Vagina (tissue), 2 donors: ENCODE measurements around the gene EHD2. TPM values are rescaled to one million over a fixed set of nuclear protein-coding genes. Genes with fewer than 3 reads are reported as not detected.
A peak's percentile ranks its signal among the peaks of the same experiment; 100 is the strongest.

ENCODE experiments used
- DNase-seq, 2 donors: peaks; one replicate each; pipeline ENCODE4 v3.0.0-alpha.2; 2017; ENCODE audit errors: extremely low spot score in 2 of 2
- H3K27ac ChIP-seq: fragments of 200-600 bp; sonication (generic); one replicate; pipeline ENCODE4 v1.5.1; 2019
- H3K27me3 ChIP-seq: fragments of 200-600 bp; sonication (generic); one replicate; pipeline ENCODE4 v1.5.1; 2019
- H3K36me3 ChIP-seq, 2 donors: fragments of 200-600 bp; sonication (generic); one replicate each; pipeline ENCODE4 v1.5.1; 2017 to 2019
- H3K4me1 ChIP-seq: fragments of 200-600 bp; sonication (generic); one replicate; pipeline ENCODE4 v1.5.1; 2019
- H3K4me3 ChIP-seq, 2 donors: fragments of 200-600 bp; sonication (generic); 1 replicate in 1 of 2; 2 replicates in 1 of 2; pipeline ENCODE4 v1.5.1; 2016 to 2019
- H3K9me3 ChIP-seq: fragments of 200-600 bp; sonication (generic); one replicate; pipeline ENCODE4 v1.5.1; 2019
- POLR2A ChIP-seq, 2 donors: fragments of 450-650 bp; IDR thresholded peaks; one replicate each; pipeline ENCODE4 v1.6.1; 2017; ENCODE audit warnings: antibody characterized with exemption in 2 of 2, mild to moderate bottlenecking in 2 of 2, moderate library complexity in 2 of 2
- POLR2AphosphoS5 ChIP-seq, 2 donors: sonication (generic); formaldehyde crosslinking; IDR thresholded peaks; one replicate each; pipeline ENCODE4 v1.9.0; 2017; ENCODE audit warnings: antibody characterized with exemption in 2 of 2, mild to moderate bottlenecking in 2 of 2, low read depth in 1 of 2; ENCODE audit not compliant: insufficient read depth in 1 of 2
- intact Hi-C: fragments of 100-400 bp; cut with DNase I; formaldehyde crosslinking; loops from one replicate; pipeline ENCODE4 v1.15.1; 2023
- total RNA-seq: library from RNA; depleted of rRNA; stranded (reverse); fragments of >200 nt; gene quantifications from one replicate; pipeline ENCODE4 v1.2.3, GENCODE V29; 2016
- TF ChIP-seq, protein P1 (sequence below), 3 experiments: fragments of 450-650 bp in 2 of 3; fragments of 200-600 bp in 1 of 3; sonication (generic) in 1 of 3; IDR thresholded peaks; one replicate each; pipeline ENCODE4 v1.5.1; 2017 to 2019; ENCODE audit warnings: antibody characterized with exemption in 3 of 3, mild to moderate bottlenecking in 2 of 3, moderate library complexity in 2 of 3

Gene EHD2
- total RNA-seq, 1 donor from 2014 or later, result 125 TPM

DNA sequence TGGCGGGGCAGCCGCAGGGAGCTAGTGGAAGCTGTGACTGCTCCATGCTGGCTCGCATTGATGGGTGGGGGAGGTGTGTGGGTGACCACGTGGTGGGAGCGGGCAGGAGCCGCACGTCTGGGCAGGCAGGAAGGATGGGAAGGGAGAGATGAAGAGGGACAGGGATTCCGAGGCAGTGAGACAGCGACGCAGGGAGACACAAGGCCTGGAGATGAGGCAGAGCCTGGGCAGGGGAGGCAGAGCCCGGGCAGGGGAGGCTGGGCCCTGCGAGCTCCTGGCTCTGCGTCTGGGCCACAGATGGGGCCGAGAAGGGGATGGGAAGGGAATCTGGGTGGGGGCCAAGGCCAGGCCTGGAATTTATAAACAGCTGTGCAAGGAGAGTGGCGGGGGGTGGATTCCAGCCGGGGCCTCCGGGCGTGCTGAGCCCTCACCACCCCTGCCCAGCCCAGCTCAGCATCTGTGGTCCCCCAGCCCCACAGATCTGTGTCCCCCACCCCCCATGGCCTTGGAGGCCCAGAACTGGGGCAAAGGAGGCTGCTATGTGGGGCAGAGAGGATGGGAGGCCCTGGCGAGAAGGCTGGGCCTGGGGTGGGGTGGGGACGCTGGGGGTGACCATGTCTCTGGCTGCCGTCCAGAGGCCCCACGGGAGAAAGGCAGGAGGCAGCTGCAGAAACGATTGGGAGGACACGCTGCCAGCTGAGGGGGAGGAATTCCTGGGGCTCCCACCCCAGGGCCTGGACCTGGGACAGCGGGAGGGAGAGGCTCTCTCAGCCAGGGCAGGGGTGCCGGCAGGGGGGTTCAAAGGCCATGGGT, 6.0 kb downstream of the EHD2 start:
- TF ChIP-seq POLR2AphosphoS5 (IDR thresholded peaks at IDR 0.05; ENCODE audit: insufficient read depth in 1 of 2, low read depth in 1 of 2) (peak; percentile 75 to 92), POLR2A (IDR thresholded peaks at IDR 0.05) (peak in 1 of 2 donors; percentile 14)
- TF ChIP-seq, protein P1, sequence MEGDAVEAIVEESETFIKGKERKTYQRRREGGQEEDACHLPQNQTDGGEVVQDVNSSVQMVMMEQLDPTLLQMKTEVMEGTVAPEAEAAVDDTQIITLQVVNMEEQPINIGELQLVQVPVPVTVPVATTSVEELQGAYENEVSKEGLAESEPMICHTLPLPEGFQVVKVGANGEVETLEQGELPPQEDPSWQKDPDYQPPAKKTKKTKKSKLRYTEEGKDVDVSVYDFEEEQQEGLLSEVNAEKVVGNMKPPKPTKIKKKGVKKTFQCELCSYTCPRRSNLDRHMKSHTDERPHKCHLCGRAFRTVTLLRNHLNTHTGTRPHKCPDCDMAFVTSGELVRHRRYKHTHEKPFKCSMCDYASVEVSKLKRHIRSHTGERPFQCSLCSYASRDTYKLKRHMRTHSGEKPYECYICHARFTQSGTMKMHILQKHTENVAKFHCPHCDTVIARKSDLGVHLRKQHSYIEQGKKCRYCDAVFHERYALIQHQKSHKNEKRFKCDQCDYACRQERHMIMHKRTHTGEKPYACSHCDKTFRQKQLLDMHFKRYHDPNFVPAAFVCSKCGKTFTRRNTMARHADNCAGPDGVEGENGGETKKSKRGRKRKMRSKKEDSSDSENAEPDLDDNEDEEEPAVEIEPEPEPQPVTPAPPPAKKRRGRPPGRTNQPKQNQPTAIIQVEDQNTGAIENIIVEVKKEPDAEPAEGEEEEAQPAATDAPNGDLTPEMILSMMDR (IDR thresholded peaks at IDR 0.05), result no peak
- Histone ChIP-seq H3K4me1 (peaks cover 97% of the 10 kb centered on the region), H3K4me3 (peak overlapping the region; percentile 29 to 46), H3K9me3 (no peaks in the 10 kb centered on the region), H3K27ac (peak overlapping the region; percentile 97), H3K36me3 (peaks cover 0 to 13% of the 10 kb centered on the region in 2 donors), H3K27me3 (no peaks in the 10 kb centered on the region)
- DNase-seq, result peak in 1 of 2 donors; percentile 98
- intact Hi-C loops, result loop anchor here (10.0 kb wide), 1 partner anchor 66 kb away; no protein-coding TSS in a partner anchor

DNA sequence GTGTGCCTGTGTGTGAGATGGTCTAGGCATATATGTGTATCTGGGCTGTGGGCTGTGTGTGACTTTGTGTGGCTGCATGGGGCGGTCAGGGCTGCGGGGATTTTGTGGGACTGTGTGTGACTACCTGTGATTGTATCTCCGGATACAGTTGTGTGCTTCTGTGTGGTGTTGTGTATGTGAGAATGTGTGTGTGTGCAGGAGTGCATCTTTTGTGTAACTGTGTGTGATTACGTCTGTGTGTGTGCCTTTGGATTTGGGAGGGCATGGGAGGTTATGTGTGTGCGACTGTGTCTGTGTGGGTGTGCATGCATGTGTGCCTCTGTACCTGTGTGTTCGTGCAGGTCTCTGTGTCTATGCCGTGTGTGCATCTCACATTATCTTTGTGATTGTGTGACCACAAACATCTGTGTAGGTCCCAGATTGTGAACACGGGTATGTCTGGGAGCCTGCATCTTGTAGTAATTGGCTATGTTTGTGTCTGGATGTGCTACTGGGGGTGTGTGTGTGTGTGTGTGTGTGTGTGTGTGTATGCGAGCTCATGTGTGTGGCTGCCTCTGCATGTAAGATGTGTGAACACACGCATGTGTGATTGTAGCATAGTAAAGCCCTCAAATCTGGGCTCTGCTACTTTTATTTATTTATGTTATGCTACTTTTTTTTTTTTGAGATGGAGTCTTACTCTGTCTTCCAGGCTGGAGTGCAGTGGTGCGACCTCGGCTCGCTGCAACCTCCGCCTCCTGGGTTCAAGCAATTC, 7.6 kb downstream of the EHD2 start:
- no peaks in the 10 kb centered on the region for H3K9me3 ChIP-seq
- H3K27ac ChIP-seq, result peak overlapping the region; percentile 97
- intact Hi-C loops, result no loop called here
- peaks cover 0 to 17% of the 10 kb centered on the region in 2 donors for H3K36me3 ChIP-seq
- peak overlapping the region in 1 of 2 donors; percentile 29 for H3K4me3 ChIP-seq
- peaks cover 95% of the 10 kb centered on the region for H3K4me1 ChIP-seq
- H3K27me3 ChIP-seq, result no peaks in the 10 kb centered on the region
- TF ChIP-seq, protein P1 (IDR thresholded peaks at IDR 0.05), result no peak
- TF ChIP-seq POLR2AphosphoS5 (IDR thresholded peaks at IDR 0.05; ENCODE audit: insufficient read depth in 1 of 2, low read depth in 1 of 2) (no peak), POLR2A (IDR thresholded peaks at IDR 0.05) (no peak)
- DNase-seq, result no peak

DNA sequence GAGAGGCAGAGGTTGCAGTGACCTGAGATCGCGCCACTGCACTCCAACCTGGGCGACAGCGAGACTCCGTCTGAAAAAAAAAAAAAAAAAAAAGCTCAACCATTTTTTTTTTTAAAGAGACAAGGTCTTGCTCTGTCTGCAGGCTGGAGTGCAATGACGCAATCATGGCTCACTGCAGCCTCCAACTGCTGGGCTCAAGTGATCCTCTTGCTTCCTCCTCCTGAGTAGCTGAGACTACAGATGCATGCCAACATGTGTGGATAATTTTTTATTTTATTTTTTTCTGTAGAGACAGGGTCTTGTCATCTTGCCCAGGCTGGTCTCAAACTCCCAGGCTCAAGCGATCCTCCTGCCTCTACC, 10.3 kb downstream of the EHD2 start:
- peak overlapping the region; percentile 34 to 48 for H3K4me3 ChIP-seq
- H3K27ac ChIP-seq, result peak overlapping the region; percentile 86
- no peaks in the 10 kb centered on the region for H3K27me3 ChIP-seq
- peaks cover 0 to 28% of the 10 kb centered on the region in 2 donors for H3K36me3 ChIP-seq
- H3K4me1 ChIP-seq, result peaks cover 94% of the 10 kb centered on the region
- H3K9me3 ChIP-seq, result no peaks in the 10 kb centered on the region
- intact Hi-C loops, result no loop called here
- TF ChIP-seq, protein P1 (IDR thresholded peaks at IDR 0.05), result no peak
- no peak for TF ChIP-seq POLR2A (IDR thresholded peaks at IDR 0.05)
- TF ChIP-seq POLR2AphosphoS5 (IDR thresholded peaks at IDR 0.05; ENCODE audit: insufficient read depth in 1 of 2, low read depth in 1 of 2), result no peak
- DNase-seq, result no peak

DNA sequence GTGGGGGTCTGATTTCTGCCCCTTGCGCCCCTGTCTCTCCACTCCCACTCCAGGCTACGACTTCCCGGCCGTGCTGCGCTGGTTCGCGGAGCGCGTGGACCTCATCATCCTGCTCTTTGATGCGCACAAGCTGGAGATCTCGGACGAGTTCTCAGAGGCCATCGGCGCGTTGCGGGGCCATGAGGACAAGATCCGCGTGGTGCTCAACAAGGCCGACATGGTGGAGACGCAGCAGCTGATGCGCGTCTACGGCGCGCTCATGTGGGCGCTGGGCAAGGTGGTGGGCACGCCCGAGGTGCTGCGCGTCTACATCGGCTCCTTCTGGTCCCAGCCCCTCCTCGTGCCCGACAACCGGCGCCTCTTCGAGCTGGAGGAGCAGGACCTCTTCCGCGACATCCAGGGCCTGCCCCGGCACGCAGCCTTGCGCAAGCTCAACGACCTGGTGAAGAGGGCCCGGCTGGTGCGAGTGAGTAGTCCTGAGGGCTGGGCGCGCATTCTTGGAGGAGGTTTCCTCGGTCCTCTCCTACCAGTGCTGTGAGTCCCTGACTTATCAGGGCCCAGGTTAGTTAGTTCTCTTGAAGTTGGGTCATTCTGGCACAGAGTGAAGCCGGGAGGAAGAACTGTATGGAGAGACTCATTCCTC, 12.7 kb downstream of the EHD2 start:
- TF ChIP-seq POLR2AphosphoS5 (IDR thresholded peaks at IDR 0.05; ENCODE audit: insufficient read depth in 1 of 2, low read depth in 1 of 2), result peak; percentile 23 to 54
- TF ChIP-seq, protein P1 (IDR thresholded peaks at IDR 0.05), result no peak
- H3K27ac ChIP-seq, result peak overlapping the region; percentile 80
- H3K9me3 ChIP-seq, result no peaks in the 10 kb centered on the region
- DNase-seq, result no peak
- H3K4me3 ChIP-seq, result no peak overlapping the region
- no peaks in the 10 kb centered on the region for H3K27me3 ChIP-seq
- H3K36me3 ChIP-seq, result peaks cover 0 to 36% of the 10 kb centered on the region in 2 donors
- peaks cover 91% of the 10 kb centered on the region for H3K4me1 ChIP-seq
- intact Hi-C loops, result no loop called here
